OCI-LY7 (cell line): ENCODE measurements around the gene CYRIA. TPM values are rescaled to one million over a fixed set of nuclear protein-coding genes. Genes with fewer than 3 reads are reported as not detected.

ENCODE experiments used
- BruUV-seq: library from RNA; stranded (reverse); fragments of 400-500 nt; replicated peaks from 2 replicates; lab custom pipeline; 2021; lab: Mats Ljungman, UMichigan
- CTCF ChIA-PET: fragments of 300-600 bp; sonication (Branson Sonifier 250); formaldehyde crosslinking; loops from one replicate; lab custom pipeline; 2022; ENCODE audit warnings: antibody characterized with exemption; ENCODE audit not compliant: unreplicated experiment; lab: Charles Lee
- POLR2A ChIA-PET: fragments of 300-600 bp; sonication (Branson Sonifier 250); formaldehyde crosslinking; loops from one replicate; lab custom pipeline; 2022; ENCODE audit warnings: antibody characterized with exemption; lab: Charles Lee
- DNase-seq: peaks from one replicate; pipeline ENCODE4 v3.0.0-alpha.2; 2015; ENCODE audit warnings: low spot score
- H2AFZ ChIP-seq: fragments of 200-600 bp; sonication (generic), shearing (Covaris generic); 2 replicates; pipeline ENCODE4 v1.6.1; 2014; ENCODE audit warnings: mild to moderate bottlenecking, antibody characterized with exemption, low read length, moderate library complexity
- H3K27ac ChIP-seq: fragments of 200-600 bp; sonication (generic); 2 replicates; pipeline ENCODE4 v1.5.1; 2014; ENCODE audit warnings: mixed run types, low read depth, mild to moderate bottlenecking, moderate library complexity, low read length, inconsistent platforms; ENCODE audit not compliant: poor library complexity, severe bottlenecking
- H3K36me3 ChIP-seq: fragments of 200-600 bp; sonication (generic); 2 replicates; pipeline ENCODE4 v1.6.1; 2014; ENCODE audit warnings: mild to moderate bottlenecking, antibody characterized with exemption, low read length, moderate library complexity, mixed read lengths; ENCODE audit not compliant: insufficient read depth
- H3K4me1 ChIP-seq: fragments of 200-600 bp; sonication (generic); 2 replicates; pipeline ENCODE4 v1.5.1; 2014; ENCODE audit warnings: mild to moderate bottlenecking, low read length; ENCODE audit not compliant: insufficient read depth, poor library complexity, severe bottlenecking
- H3K4me2 ChIP-seq: fragments of 200-600 bp; sonication (generic); 2 replicates; pipeline ENCODE4 v1.6.1; 2014; ENCODE audit warnings: mild to moderate bottlenecking, low read length
- H3K4me3 ChIP-seq: fragments of 200-600 bp; sonication (generic); 2 replicates; pipeline ENCODE4 v1.5.1; 2014; ENCODE audit warnings: mild to moderate bottlenecking, low read depth, low read length; ENCODE audit not compliant: poor library complexity, severe bottlenecking
- H3K79me2 ChIP-seq: fragments of 200-600 bp; sonication (generic); 2 replicates; pipeline ENCODE4 v1.6.1; 2016; ENCODE audit warnings: low read depth, mild to moderate bottlenecking, low read length, moderate library complexity, mixed read lengths; ENCODE audit not compliant: insufficient read depth
- H3K9me2 ChIP-seq: fragments of 200-600 bp; sonication (generic); 2 replicates; pipeline ENCODE4 v1.6.1; 2016; ENCODE audit warnings: mild to moderate bottlenecking, low read length, mixed read lengths; ENCODE audit not compliant: insufficient read depth
- H3K9me3 ChIP-seq: fragments of 200-600 bp; sonication (generic); 2 replicates; pipeline ENCODE4 v1.6.1; 2014; ENCODE audit warnings: mild to moderate bottlenecking, mixed run types, low read length, mixed read lengths
- H4K20me1 ChIP-seq: fragments of 200-600 bp; sonication (generic); 2 replicates; pipeline ENCODE4 v1.6.1; 2014; ENCODE audit warnings: mild to moderate bottlenecking, antibody characterized with exemption, low read length, moderate library complexity, mixed read lengths; ENCODE audit not compliant: insufficient read depth
- EZH2phosphoT487 ChIP-seq: fragments of 200-600 bp; sonication (generic); IDR thresholded peaks from 2 replicates; pipeline ENCODE4 v1.6.1; 2018; ENCODE audit warnings: low read depth, borderline replicate concordance, mild to moderate bottlenecking, mixed run types, antibody characterized with exemption, low read length, moderate library complexity, mixed read lengths
- intact Hi-C: fragments of 100-400 bp; cut with micrococcal nuclease; formaldehyde crosslinking; loops from one replicate; pipeline ENCODE4 v1.10.0; 2022; ENCODE audit not compliant: unreplicated experiment
- total RNA-seq, 2 experiments: library from RNA; depleted of rRNA in 1 of 2; stranded (reverse); fragments of >200 nt in 1 of 2; shearing (Covaris generic) in 1 of 2; gene quantifications; 2 replicates each; pipeline ENCODE4 v1.2.3, GENCODE V29; 2014 to 2022
- TF ChIP-seq, protein P1 (sequence below): fragments of 200-600 bp; sonication (generic); conservative IDR thresholded peaks from 2 replicates; pipeline ENCODE4 v1.5.1; 2014; ENCODE audit warnings: mild to moderate bottlenecking, antibody characterized with exemption, low read length, moderate library complexity, mixed read lengths

CYRIA gene
- total RNA-seq, 2 experiments from 2014 or later, result 5.0 to 11.7 TPM

DNA sequence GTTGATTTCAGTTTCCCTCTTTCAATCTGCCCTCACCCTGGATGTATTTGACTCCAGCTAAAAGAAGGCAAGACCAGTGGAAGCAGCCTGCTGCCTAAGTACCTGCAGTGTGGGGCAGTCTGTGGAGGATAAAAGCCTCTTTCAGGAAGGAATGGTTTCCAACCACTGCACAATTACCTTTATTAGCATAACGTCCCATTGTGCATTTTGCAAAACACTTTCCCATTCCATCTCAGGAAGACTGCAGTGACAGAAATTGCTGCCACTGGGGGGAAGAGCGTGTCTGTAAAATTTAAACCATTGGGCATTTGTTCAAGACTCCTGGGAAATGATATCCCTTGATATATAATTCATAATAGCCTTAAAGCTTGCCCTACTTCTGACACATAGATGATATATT is 26.2 kb downstream of the CYRIA start:
- no peak for DNase-seq
- Histone ChIP-seq H3K79me2 (no peaks in the 10 kb centered on the region), H3K27ac (peak overlapping the region; percentile 2), H3K9me3 (peaks cover 12% of the 10 kb centered on the region; the same call in 1 of the 2 replicates), H2AFZ (no peak overlapping the region), H3K4me1 (peaks cover 37% of the 10 kb centered on the region), H3K4me3 (no peak overlapping the region), H3K9me2 (no peaks in the 10 kb centered on the region), H3K4me2 (peak overlapping the region; percentile 33), H4K20me1 (no peaks in the 10 kb centered on the region), H3K36me3 (peaks cover 18% of the 10 kb centered on the region)
- BruUV-seq, result no TSS peak
- no peak for TF ChIP-seq EZH2phosphoT487
- TF ChIP-seq, protein P1, sequence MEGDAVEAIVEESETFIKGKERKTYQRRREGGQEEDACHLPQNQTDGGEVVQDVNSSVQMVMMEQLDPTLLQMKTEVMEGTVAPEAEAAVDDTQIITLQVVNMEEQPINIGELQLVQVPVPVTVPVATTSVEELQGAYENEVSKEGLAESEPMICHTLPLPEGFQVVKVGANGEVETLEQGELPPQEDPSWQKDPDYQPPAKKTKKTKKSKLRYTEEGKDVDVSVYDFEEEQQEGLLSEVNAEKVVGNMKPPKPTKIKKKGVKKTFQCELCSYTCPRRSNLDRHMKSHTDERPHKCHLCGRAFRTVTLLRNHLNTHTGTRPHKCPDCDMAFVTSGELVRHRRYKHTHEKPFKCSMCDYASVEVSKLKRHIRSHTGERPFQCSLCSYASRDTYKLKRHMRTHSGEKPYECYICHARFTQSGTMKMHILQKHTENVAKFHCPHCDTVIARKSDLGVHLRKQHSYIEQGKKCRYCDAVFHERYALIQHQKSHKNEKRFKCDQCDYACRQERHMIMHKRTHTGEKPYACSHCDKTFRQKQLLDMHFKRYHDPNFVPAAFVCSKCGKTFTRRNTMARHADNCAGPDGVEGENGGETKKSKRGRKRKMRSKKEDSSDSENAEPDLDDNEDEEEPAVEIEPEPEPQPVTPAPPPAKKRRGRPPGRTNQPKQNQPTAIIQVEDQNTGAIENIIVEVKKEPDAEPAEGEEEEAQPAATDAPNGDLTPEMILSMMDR, result 0 out of 2 replicates have a peak, but pooled peaks have one; percentile 28
- POLR2A ChIA-PET, result interaction anchor here (0.8 to 2.4 kb wide), 7 partner anchors 9 to 25 kb away, joined by 3 to 9 read pairs (median 3); no protein-coding TSS in a partner anchor
- CTCF ChIA-PET, result no interaction called here
- intact Hi-C loops, result no loop called here

DNA sequence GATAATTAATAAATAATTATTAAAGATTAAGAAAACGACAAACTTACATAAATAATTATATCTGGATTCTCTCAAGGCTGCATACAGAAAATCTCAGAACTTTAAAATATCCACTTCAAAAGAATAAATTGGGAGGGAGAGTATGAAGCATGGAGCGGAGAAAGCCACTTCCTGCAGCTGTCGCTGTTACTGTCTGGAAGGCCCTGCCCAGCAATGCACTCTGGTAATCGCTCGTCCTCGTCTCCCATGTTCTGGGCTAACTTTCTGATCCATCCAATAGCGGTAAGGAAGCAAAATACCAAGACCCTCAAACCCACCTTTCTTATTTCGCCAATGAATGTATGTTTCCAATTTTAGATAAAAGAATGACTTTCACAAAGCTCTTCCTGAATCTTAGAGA is 26.7 kb downstream of the CYRIA start:
- peak; percentile 46 for DNase-seq
- Histone ChIP-seq H2AFZ (no peak overlapping the region), H3K27ac (peak overlapping the region; percentile 2), H3K4me1 (peaks cover 37% of the 10 kb centered on the region), H3K36me3 (peaks cover 18% of the 10 kb centered on the region), H3K9me3 (peaks cover 12% of the 10 kb centered on the region; the same call in 1 of the 2 replicates), H3K4me2 (peak overlapping the region; percentile 33), H3K4me3 (no peak overlapping the region), H3K79me2 (no peaks in the 10 kb centered on the region), H4K20me1 (no peaks in the 10 kb centered on the region), H3K9me2 (no peaks in the 10 kb centered on the region)
- no TSS peak for BruUV-seq
- intact Hi-C loops, result no loop called here
- CTCF ChIA-PET, result no interaction called here
- TF ChIP-seq, protein P1, result no peak
- TF ChIP-seq EZH2phosphoT487, result no peak
- POLR2A ChIA-PET, result interaction anchor here (0.8 to 2.4 kb wide), 6 partner anchors 9 to 17 kb away, joined by 3 to 9 read pairs (median 4); no protein-coding TSS in a partner anchor

DNA sequence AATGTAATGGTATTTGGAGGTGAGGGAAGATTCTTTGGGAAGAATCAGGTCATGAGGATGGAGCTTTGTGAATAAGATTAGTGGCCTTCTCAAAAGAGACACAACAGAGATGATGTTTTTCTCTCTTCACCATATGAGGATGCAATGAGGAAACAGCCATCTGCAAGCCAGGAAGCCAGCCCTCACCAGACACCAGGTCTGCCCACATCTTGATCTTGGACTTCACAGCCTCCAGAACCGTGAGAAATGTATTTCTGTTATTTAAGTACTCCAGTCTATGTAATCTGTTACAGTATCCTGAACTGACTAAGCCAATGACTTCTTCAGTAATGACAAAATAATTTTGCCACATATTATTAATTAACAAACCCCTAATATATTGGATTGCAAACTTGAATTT is 28.3 kb downstream of the CYRIA start:
- POLR2A ChIA-PET, result interaction anchor here (0.9 to 2.6 kb wide), 5 partner anchors 9 to 19 kb away, joined by 3 to 24 read pairs (median 9); no protein-coding TSS in a partner anchor

More for the DNA sequence above, 28.3 kb downstream of the CYRIA start:
- intact Hi-C loops, result no loop called here
- Histone ChIP-seq H3K4me3 (no peak overlapping the region), H3K9me2 (no peaks in the 10 kb centered on the region), H3K27ac (no peak overlapping the region), H3K79me2 (no peaks in the 10 kb centered on the region), H2AFZ (no peak overlapping the region), H3K4me2 (no peak overlapping the region), H3K4me1 (peaks cover 46% of the 10 kb centered on the region), H3K9me3 (peaks cover 12% of the 10 kb centered on the region; the same call in 1 of the 2 replicates), H4K20me1 (no peaks in the 10 kb centered on the region), H3K36me3 (peaks cover 18% of the 10 kb centered on the region)
- no peak for DNase-seq
- no TSS peak for BruUV-seq
- CTCF ChIA-PET, result interaction anchor here (0.6 to 1.9 kb wide), 2 partner anchors 18 to 1060 kb away, joined by 3 to 4 read pairs; no protein-coding TSS in a partner anchor
- no peak for TF ChIP-seq EZH2phosphoT487
- TF ChIP-seq, protein P1, result no peak
